HG02884 (cell line): Measurements from ENCODE around the gene WBP1L.
"Not testable (repeated sequence)": the region's sequence is repeated elsewhere in the genome, so short reads cannot be mapped to it uniquely, and the experiment has no call there.

Experiments used
- ATAC-seq: cut with Tn5 transposase; IDR thresholded peaks from one replicate; pipeline ENCODE4 v1.9.1; 2021; ENCODE audit warnings: mild to moderate bottlenecking, moderate library complexity; ENCODE audit not compliant: unreplicated experiment

WBP1L gene

DNA sequence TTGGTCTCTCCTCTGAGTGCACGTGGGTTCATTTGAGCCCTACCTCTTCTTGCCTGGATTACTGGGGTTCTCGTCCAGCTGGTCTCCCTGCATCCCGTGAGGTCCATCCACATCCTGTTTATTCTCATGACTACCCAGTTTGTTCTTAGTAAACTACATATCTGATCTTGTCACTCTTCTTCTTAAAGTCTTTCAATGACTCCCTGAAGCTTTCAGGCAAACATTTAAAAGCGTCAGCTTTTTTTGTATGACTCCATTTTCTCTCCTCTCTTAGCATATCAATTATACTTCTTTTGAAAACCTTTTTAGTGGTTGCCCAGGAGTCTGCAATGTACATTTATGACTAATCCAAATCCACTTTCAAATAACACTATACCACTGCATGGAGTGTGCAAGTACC, 21.8 kb upstream of the WBP1L start:
- no peak for ATAC-seq

DNA sequence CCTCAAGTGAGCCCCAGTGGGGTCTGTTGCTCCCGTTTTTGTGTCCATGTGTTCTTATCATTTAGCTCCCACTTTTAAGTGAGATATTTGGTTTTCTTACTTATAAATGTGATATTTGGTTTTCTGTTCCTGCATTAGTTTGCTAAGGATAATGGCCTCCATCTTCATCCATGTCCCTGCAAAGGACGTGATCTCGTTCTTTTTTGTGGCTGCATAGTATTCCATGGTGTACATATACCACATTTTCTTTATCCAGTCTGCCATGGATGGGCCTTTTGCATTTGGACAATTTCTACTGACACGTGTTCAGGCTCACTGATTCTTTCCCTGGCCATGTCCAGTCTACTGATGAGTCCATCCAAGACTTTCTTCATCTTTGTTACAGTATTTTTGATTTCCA, 19.8 kb upstream of the WBP1L start:
- no peak for ATAC-seq

DNA sequence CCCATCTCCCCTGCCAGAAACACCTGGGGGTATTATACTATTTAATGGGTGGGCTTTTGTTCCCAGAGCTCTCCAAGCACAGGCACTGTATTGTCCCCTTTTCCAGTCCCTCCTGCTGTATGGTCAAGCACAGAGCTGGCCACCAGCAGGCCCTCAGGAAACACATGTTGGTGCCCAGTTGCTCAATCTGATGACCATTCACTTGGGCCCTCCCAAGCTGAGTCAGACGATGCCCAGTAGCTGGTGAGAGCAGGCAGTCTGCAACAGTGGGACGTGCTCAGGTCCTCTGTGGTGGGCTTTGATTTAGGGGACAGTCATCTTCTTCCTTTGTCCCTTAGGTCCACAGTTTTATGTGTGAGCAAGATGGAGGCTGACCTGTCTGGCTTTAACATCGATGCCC, 17.5 kb upstream of the WBP1L start:
- no peak for ATAC-seq

DNA sequence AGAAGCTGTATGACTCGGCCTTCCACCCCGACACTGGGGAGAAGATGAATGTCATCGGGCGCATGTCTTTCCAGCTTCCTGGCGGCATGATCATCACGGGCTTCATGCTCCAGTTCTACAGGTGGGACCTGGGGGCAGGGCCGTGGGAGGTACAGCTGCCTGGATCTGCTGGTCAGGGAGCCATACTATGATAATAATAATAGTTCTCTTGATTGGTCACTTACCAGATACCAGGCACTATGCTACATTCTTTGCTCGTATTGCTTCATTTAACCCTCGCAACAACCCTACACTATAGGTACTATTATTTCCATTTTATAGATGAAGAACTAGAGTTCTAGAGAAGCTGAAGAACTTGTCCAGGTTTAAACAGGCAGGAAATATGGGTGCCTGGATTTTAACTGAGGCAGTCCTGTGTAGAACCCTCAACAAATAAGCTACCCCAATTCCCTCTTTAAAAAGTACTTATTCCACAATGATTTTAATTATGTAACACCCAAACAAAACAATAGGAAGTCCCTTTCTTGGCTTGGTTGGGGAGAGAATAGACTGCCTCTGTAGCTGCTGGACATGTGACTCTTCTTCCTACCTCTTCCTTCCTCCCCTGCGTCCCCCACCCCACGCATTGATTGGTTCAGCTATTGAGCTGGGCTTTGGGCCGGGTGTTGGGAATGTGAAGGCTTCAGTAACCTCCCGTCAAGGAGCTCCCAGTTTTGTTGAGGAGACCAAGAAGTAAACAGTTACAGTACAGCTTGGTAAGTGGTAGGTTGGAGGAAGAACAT, 16.5 kb upstream of the WBP1L start:
- ATAC-seq: no peak

DNA sequence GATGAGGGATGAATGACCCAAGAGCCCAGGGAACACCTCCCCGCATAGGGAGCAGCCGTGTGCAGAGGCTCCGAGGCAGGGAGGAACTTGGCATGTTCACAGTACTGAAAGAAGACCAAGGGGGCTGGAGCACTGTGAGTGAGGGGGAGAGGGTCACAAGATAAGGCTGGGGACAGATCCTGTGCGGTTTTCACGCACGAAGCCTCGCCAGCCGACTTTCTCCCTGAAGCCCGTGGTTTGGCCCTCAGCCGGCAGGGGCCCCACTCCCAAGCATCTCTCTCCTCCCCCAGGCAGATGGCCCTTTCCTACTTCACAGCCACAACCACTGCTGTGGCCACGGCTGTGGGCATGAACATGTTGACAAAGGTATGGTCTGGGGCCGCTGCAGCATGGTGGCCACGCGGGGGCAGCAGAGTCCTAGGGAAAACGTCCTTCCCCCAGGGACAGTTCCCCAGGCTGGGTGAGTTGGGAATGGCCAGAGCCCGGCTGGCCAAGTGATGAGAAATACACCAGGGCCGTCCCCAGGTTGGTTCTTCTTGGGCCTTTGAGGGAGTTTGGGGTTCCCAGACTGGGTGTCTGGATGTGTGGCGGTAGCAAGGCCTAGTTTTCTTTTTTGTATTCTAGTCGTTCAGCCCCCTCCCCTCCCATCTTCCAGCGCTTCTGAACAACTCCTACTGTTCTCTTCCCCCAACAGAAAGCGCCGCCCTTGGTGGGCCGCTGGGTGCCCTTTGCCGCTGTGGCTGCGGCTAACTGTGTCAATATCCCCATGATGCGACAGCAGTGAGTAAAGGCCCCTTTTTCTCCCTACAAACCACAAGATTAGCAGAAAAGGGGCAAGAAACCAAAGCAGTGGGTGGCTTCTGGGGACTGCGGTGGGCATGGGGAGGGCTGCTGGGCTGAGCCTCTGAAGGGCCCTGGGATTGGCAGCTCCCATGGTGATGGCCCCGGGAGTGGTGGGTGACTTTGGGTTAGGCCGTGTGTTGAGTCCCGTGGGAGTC, 14.4 kb upstream of the WBP1L start:
- ATAC-seq: no peak

DNA sequence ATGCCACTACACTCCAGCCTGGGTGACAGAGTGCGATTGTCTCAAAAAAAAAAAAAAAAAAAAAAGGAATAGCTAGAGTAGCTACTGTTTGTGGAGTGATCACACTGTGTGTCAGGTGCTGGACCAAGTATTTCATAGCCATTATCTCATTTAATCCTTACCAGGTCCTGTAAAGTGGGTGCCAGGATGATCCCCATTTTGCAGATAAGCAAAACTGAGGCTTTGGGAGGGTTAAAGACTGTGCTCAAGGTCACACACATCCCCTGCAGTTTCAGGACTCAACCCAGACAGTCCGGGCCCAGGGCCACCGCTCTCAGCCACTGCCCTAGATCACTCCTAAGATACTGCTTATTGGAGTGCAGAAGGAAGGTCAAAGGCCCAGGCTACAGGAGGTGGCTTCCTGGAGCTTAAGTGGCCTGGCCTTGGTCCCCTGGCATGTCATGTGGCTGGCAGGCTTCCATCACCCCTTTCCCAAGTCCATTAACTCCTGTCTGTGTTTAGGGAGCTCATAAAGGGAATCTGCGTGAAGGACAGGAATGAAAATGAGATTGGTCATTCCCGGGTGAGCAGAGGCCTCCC, 12.4 kb upstream of the WBP1L start:
- ATAC-seq: no peak

DNA sequence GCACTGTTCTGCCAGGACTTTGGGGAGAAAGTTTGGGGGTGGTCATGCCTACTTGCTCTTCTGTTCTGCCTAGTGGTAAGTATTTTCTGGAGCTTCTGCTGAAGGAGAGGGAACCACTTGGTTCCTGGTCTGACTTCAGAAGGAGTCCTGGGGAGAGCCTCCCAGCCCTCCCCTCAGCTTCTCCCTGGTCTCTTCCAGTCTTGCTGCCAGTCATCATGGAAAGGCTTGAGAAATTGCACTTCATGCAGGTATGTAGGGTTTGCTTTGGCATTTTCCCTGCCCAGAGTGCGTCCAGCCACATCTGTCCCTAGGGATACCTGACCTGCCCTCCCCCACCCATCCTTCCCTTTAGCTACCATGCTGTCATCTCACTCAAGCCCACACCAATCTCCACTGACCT, 11.1 kb upstream of the WBP1L start:
- ATAC-seq: no peak

DNA sequence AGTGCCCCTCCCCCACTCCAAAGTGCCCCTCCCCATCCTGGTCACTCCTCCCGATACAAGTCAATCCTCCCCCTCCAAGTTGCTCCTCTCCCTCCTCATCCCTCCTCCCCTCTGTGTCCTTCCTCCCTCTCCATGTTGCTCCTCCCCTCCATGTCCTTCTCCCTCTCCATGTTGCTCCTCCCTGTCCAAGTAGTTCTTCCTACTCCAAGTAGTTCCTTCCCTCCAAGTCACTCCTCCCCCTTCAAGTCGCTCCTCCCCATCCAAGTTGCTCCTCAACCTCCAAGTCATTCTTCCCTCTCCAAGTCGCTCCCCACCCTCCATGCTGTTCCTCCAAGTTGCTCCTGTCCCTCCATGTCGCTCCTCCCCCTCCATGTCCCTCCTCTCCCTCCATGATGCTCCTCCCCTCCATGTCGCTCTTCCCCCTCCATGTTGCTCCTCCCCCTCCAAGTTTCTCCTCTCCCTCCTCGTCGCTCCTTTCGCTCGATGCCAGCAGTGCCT, 8.6 kb upstream of the WBP1L start:
- ATAC-seq: no peak

DNA sequence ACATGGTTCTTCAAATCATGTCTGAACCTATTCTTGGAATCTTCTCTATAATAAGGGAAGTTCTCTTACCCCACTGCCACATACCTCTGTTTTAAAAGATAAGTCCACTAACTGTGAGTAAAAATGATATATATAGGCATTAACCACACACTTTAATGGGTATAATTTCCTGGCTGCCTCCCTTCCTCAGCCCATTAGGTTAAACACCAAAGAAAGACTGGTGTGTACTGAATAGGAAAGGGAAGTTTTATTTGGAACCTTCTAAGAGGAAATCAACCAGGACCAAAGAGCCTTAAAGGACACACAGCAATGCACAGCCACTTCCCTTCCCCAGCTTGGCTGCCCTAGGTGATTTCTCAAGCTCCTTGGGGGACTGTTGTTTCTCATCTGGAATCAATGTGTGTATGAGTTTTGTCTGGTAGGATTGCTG, 5.0 kb upstream of the WBP1L start:
- ATAC-seq: no peak

DNA sequence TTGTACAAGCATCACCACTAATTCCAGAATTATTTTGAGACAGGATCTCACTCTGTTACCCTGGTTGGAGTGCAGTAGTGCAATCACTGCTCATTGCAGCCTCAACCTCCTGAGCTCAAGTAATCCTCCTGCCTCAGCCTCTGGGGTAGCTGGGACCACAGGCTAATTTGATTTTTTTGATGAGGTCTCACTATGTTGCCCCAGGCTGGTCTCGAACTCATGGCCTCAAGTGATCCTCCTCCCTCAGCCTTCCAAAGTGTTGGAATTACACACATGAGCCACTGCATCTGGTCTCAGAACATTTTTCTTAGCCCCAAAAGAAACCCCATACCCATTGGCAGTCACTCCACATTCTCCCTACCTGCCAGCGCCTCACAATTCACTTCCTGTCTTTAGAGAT, 3.5 kb upstream of the WBP1L start:
- ATAC-seq: no peak

DNA sequence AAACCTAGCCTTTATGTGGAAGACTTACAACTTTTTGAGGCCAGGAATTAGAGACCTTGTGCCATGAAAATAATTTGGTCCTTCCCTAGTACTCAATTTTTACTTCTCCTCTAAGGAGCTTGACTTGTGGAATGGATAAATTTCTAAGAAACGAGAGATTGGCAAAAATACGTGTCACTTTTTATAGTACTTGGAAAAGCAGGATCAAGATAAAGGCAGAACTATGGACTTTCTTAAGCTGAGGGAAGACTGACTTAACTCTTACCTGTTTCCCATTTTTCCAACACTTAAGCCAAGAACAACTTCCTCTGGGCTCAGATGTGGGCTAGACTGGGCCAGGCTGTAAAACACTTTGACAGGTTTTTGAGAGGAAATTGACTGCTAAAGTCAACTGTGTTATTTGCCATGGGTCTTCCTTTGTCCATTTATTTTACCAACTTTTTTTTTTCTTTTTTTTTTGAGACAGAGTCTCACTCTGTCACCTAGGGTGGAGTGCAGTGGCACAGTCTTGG, 2.0 kb upstream of the WBP1L start:
- ATAC-seq: no peak

DNA sequence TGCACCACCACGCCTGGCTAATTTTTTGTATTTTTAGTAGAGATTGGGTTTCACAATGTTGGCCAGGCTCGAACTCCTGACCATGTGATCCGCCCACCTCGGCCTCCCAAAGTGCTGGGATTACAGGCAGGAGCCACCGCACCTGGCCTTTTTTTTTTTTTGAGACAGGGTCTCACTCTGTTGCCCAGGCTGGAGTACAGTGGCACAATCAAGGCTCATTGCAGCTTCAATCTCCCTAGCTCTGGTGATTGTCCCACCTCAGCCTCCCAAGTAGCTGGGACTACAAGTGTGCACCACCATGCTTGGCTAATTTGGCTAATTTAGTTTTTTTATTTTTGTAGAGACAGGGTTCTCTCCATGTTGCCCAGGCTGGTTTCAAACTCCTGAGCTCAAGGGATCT, 1.4 kb upstream of the WBP1L start:
- not testable (repeated sequence) for ATAC-seq

DNA sequence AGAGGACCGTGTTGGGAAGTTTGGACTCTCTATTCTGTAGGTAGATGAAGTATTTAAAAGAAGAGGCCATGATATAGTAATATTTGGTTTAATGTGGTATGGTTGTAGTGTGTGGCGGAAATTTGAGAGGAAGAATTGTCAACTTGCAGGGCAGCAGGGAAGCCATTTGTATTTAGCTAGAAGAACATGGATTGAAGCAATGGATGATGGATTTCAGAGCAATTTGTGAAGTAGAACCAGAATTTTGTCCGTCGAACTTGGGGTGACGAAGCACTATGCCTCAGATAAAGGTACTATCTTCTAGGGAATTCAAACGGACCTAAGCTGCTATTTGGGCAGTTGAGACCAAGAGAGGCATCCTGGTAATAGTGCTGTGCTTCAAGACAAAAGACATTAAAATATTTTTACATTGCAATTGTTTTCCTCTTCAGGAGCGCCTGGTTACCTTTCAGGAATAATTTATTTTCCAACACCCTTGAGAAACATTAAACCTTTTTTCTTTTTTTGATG, 615 bp upstream of the WBP1L start:
- peak; percentile 3 for ATAC-seq

DNA sequence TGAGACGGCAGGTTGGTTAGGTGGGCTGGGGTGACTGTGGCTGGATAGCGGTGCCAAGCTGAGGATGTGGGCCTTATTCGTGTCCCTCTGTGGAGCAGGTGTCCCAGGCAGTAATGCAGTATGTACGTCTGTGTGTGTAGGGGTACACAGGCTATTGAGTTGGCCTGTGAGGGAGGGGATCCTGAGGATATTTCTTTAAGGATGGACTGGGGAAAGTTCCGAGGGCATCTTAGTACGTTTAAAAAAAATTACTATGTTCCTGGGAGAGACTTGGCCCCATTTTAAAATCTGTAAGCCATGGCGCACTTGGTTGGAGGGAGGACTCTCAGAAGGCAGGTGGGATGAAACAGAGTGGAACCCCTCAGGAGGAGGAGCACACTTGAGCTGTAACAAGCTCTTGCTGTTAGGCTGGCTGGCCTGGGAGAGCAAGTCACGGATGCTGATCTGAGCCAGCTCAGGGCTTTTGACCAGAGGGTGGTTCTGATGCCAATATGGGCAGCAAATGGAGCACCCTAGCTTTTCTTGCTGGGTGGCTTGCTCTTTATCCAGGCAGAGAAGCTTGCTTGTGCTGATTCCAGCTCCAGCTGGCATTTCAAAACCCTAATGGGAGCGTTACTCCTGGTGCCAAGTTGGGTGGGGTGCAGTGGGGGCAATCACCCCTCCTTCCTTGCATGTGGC, 765 bp downstream of the WBP1L start:
- ATAC-seq: no peak

DNA sequence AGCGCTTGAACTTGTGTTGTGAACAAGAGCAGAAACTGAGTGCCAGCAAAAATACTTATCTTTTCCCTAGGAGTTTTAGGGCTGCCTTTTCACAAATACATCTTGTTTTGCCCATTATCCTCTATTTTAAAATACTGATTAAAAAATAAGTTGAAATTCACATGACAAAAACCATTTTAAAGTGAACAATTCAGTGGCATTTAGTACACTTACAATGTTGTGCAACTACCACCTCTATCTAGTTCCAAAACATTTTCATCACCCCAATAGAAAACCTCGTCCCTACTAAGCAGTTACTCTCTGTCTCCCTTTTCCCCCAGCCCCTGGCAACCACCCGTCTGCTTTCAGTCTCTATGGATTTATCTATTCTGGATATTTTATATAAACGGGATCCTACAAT, 1.4 kb downstream of the WBP1L start:
- no peak for ATAC-seq

DNA sequence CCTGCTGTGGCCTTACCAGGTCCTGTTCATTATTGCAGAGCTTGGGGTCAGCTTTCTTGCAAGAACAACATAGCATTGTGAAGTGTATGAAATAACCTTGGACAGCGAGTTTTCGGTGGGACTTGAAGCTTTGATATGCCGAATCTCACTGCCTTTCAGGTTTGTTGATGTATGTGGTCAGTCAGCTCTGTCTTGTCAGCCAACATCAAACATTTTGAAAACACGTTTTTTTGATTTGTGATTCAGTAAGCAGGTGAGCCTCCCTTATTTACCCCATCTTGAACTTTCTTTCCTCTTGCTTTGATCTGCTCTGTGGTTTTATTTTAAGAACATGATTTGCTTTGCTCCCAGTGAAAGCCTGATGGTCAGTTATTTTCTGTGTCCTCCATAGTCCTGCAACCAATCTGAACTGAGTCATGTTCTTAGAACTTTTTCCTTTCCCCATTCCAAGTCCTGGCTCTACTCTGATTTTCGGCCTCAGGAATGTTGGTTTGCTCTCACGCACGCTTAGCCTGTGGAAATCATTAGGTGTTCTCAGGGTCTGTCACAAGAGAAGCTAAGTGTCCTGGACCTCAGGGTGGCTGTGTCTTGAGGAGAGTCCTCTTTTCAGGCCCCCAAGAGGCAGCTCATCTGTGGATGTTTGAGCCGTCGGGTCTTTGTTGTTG, 8.7 kb downstream of the WBP1L start:
- ATAC-seq: no peak

DNA sequence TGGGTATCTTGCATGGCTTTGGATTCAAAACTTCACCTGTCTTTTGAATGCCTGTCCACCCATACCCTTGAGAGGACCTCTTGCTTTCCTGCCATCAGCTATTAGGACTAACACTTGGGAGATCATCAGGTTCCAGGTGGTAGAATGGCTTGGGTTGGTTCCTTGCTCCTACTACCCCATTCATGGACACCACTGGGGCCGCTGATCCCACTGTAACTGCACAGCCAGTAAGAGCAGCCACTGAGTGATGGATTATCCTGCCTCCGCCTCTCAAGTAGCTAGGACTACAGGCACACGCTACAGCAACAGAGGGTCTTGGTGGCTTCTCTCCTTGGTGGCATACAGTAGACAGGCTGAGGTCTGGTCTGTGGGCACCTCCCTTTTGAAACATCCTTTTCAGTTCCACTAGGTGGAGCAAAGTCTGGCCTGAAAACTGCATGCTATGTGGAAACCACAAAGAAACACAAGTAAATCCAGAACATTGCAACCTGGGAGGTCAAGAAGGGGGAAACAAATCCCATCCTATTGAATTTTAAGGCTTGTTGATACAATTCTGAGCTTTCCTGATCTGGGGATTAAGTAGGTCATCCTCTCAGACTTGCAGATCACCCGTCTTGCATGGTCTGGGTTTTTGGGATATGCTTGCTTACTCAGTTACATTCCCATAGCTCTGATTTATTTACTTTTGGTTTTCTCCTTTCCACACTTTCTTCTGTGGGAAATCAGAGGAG, 9.4 kb downstream of the WBP1L start:
- no peak for ATAC-seq

DNA sequence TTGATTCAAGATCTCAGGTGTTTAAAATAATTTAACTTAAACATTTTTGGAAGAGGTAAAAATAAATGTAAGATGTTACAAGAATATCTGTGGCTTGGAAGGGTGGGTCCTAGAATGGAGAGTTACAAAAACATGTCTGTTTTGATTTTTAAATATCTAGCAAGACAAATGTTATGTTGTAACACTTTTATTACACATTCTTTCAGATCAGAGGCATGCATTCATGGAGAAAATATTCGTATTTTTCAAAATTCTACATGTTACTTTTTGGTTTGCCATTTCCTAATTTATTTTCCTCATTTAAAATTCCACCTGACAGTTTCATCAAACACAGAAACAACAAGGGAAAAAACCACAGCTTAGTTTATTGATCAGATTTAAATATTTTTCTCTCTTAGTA, 10.0 kb downstream of the WBP1L start:
- no peak for ATAC-seq

DNA sequence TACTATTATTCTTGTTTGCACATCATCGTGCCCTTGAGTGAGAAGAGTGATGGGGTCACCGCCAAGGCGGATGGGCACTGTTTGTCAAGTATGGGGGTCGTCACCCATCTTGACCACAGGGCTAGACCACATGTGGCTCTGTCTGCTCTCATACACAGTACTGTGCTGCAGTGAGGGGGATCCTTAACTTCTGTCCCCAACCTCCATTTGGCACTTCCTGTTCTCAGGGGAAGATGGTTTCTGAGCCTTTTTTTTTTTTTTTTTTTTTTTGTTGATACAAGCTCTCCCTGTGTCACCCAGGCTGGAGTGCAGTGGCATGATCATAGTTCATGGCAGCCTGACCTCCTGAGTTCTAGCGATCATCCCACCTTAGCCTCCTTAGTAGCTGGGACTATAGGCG, 13.6 kb downstream of the WBP1L start:
- ATAC-seq: no peak
